Astrocyte of the cerebellum (primary cell): ENCODE measurements around the gene MCOLN1.
"Not testable (repeated sequence)": the region's sequence is repeated elsewhere in the genome, so short reads cannot be mapped to it uniquely, and the experiment has no call there.

Experiments used
- DNase-seq: peaks from one replicate; pipeline ENCODE4 v3.0.0-alpha.2; 2011; ENCODE audit warnings: low read depth
- H3K4me3 ChIP-seq: 2 replicates; pipeline ENCODE4 v1.5.1; 2011; ENCODE audit warnings: mild to moderate bottlenecking, low read depth, low read length, moderate library complexity
- CTCF ChIP-seq: IDR thresholded peaks from 2 replicates; pipeline ENCODE4 v1.5.1; 2012; ENCODE audit warnings: low read length, low read depth, moderate library complexity, mild to moderate bottlenecking; ENCODE audit errors: missing control alignments
- in situ Hi-C: cut with HindIII; loops from 2 replicates; pipeline ENCODE4 v1.10.0; 2017; ENCODE audit warnings: low sequenced_read_pairs

Gene MCOLN1

GRCh38 chr19:7535047-7535997 is 12.9 kb downstream of the MCOLN1 start, which contains the start of gene PNPLA6:
Gene PNPLA6 (plus strand): TSS chr19:7535717. CDS start chr19:7535789, 72 bp downstream.
- peak within 1 kb of the TSS; percentile 91 for H3K4me3 ChIP-seq
- TF ChIP-seq CTCF, result peak; percentile 2
- peak; percentile 80 for DNase-seq
- in situ Hi-C loops, result no loop called here

- in situ Hi-C loops, result no loop called here
- peak overlapping the region; percentile 91 for H3K4me3 ChIP-seq
- TF ChIP-seq CTCF, result no peak
- DNase-seq, result no peak
Measured at GRCh38 chr19:7535998-7536695, 13.7 kb downstream of the MCOLN1 start.

GRCh38 chr19:7538990-7539389 is 16.6 kb downstream of the MCOLN1 start:
- H3K4me3 ChIP-seq, in situ Hi-C loops, DNase-seq: not testable (repeated sequence)

GRCh38 chr19:7539827-7540425 is 17.5 kb downstream of the MCOLN1 start:
- no peak for TF ChIP-seq CTCF
- in situ Hi-C loops, result no loop called here
- DNase-seq, result no peak
- H3K4me3 ChIP-seq, result no peak overlapping the region

- no peak for TF ChIP-seq CTCF
- H3K4me3 ChIP-seq, result no peak overlapping the region
- DNase-seq, result no peak
- in situ Hi-C loops, result no loop called here
Measured at GRCh38 chr19:7540761-7541474, 18.5 kb downstream of the MCOLN1 start.

- no peak for TF ChIP-seq CTCF
- in situ Hi-C loops, result no loop called here
Measured at GRCh38 chr19:7541475-7541824, 19.0 kb downstream of the MCOLN1 start.

More at GRCh38 chr19:7541475-7541824, 19.0 kb downstream of the MCOLN1 start:
- DNase-seq, result no peak
- H3K4me3 ChIP-seq, result no peak overlapping the region
